Fibroblast of skin of back (primary cell): ENCODE results near the gene USP3.

Experiments
- DNase-seq: peaks from one replicate; pipeline ENCODE4 v3.0.0-alpha.2; 2013

USP3 gene

DNA sequence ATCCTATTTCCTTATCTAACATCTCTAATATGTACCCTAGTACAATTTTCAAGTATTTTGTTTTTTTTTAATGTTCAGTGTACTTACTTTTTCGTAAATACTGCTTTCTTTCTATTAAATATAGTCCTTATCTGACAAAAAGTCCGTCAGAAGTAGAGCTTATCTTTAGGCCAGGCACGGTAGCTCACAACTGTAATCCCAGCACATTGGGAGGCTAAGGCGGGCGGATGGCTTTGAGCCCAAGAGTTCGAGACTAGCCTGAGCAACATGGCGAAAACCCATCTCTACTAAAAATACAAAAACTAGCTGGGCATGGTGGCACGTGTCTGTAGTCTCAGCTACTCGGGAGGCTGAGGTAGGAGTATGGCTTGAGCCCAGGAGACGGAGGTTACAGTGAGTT lies 41.1 kb downstream of the USP3 start:
- no peak for DNase-seq

DNA sequence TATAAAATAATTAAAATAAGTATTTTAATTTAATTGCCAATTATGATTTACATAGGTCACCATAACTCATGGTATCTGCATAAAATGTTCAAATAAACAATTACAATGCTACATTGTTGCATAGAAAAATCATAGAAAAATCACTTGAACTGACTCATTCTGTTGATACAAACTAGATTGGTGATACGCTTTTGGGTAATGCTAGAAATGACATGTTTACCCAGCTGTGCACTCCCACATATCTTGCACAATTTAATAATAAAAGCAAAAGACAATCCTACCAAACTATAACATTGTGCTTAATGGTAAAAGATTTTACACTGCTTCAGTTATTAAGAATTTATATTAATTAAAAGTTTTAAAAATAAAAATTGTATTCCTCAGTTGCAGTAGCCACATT lies 47.0 kb downstream of the USP3 start:
- DNase-seq = peak; percentile 53

DNA sequence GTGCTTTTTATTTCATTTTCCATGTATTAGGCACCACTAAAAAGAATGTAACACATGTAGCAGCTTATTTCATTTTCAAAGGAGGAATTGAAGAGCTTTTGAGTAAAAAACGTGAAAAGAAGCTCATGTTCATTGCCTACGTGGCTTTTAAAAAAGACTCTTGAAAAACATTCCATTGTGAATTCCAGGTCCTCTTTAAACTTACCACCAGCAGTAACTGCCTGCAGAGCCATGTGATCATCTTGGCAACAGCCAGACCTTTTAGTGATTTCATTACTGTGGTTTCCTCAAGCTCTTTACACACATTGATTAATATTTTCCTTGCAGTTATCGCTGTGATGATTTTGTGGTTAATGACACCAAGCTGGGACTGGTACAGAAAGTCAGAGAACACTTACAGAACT lies 49.0 kb downstream of the USP3 start:
- DNase-seq = peak; percentile 95

DNA sequence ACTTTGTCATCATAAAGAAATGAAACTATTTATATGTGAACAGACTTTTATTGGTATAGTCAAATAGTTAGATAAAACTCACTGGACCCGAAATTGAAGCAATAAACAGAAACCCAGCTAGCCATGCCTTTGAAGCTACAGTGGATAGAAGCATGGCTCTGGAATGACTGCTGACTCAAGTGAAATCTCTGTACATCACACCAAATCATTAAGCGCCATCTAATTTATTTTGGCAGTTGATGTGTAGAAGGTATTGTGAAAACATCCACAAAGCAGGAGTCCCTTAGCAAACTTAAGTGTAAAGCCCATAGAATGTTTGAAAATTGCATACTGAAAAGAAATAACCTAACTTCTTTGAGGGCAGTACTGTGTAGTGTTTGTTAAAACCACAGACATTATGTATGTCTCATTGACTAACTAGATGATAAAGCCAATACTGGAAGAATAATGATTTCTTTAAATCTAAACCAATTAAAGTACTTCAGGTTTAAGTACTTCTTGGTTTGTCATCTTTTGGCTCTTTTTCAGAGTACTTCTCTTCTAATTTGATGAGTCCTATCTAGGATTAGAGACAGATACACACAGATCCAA lies 50.0 kb downstream of the USP3 start:
- no peak for DNase-seq

DNA sequence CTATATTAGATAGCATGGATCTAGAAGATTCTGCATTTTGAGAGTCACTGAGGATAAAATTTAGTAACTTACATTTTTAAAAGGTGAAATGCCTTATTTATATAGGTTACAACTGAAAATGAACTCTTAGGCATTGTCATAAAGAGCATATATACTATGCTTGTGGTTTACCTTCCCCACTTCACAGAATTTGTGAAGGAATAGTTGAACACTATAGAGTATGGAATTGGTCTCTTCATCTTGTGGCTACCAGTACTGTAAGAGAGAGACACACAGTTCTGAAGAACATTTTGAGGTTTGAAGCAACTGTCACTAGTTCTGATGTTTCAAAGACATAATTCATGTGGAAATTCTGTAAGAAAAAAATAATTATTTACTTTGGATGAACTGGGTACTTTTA lies 51.1 kb downstream of the USP3 start:
- DNase-seq = no peak

DNA sequence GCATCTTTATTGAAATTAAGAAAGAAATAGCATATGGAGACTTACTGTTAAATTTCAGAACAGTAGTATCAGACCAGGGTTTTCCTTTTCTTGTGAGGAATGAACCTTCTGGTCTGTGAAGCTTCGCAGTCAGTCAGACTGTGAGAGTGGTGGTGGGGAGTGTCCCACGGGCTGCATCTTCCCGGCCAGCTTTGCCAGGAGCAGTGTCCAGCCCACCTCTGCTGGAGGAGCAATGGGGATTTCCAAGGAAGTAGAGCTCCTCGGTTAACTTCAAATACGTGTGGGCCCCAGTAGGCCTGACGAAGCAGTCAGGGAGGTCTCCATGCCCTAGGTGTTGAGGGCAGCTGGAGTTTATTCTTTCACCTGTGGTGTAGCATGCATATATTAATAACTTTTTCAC lies 51.9 kb downstream of the USP3 start:
- no peak for DNase-seq

DNA sequence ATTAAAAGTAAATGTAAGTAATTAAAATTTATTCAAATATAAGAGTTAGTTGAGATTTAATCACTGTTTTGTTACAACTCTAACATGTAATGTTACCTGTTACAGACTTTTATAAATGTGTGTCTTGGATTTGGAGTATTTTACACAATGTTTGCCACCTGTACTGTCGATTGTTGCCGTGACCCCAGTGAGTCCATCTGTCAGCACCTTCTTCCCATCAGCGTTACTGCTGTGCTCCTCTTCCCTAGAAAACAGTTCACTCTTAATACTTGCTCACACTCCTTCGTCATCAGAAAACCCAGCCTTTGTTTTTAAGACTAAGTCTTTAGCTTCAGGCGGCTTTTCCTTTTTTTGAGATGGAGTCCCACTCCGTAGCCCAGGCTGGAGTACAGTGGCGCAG lies 52.3 kb downstream of the USP3 start:
- no peak for DNase-seq

DNA sequence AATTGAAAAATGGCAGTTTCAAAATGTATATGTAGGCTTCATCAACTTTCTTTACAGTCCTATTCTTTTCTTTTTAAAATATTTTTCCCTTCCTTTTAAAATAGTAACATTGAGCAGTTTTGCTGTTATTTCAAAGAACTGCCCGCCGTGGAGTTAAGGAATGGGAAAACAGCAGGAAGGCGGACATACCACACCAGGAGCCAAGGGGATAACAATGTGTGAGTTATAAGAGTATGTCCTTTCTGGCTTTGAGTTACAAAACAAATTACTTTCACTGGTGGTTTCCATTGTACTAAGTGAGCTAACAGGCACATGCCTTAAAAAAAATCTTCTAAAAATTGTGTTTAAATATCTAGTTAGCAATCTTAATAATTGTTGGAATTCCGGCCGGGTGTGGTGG lies 55.4 kb downstream of the USP3 start:
- DNase-seq = peak; percentile 9

DNA sequence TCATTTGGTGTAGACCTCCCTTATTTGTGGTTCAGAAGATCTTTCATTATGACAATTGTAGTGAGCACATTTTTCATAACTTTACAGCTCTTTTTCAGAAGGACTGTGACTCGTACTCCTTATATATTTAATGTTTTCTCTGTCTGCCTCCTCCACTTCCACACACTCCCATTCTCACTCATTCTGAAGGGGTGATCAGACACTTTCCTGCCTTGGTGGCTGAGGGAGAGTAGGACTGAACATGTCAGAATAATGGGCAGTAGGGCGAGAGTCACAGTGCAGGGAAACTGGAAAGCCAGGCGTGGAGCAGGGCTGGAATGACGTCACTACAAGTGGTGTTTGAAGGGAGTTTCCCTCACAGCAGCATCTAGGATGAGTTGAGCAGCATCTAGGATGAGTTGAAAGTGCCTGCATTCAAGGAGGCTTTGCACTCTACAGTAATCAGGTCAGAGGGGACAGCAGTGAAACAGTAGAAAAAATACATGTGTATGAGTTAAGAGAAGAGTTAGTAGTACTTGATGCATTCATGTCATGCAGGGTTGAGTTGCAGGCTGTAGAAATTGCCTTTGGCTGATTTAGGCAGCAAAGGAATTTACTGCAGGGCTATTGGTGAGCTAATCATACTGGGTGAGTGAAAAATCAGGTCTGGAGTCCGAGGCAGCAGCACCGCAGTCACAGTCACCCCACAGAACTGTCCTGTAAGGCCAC lies 56.5 kb downstream of the USP3 start:
- peak; percentile 46 for DNase-seq

DNA sequence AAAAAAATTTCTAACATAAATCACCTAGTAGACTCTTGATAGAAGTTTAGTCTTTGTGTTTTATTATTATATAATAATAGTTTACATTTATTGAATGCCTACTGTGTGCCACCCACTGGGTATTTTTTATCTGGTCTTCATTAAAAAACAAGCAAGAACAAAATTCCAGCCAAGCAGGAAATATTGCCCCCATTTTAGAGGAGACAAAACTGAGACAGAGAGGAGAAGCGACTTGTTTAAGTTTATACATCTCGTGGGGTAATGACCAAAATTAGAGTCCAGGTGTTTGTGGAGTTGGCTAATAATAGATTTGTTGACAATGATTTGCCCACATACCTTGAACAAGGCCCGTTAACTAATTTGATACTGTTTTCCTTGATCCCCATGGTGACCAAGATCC lies 59.7 kb downstream of the USP3 start:
- DNase-seq = no peak

DNA sequence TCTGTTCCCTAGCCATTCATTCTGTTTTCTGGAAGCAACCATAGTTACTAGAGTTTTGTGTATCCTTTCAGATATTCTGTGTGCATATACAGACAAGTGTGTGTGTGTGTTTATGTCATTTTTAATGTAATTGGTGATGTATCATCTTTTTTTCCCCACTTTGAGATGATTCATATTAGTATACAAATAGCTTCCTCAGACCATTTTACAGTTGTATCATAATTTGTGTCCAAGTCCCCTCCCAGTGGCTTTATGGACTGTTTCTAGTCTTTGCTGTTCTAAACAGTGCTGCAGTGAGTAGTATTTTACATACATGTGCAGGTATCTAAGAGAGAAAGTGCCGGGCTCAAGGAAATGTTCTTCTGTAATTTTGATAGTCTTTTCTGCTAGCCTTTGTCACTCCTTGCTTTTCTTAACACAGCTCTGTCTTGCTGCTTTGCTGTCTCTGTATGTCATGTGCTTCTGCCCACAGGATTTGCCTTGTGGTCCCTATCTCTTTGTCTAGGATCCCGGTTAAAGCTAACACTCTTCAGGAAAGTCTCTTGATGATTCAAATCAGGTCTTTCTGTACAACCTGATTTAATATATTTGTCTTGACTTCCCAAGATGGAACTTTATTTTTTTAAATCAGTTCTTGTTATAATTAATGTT lies 61.3 kb downstream of the USP3 start:
- DNase-seq = no peak

DNA sequence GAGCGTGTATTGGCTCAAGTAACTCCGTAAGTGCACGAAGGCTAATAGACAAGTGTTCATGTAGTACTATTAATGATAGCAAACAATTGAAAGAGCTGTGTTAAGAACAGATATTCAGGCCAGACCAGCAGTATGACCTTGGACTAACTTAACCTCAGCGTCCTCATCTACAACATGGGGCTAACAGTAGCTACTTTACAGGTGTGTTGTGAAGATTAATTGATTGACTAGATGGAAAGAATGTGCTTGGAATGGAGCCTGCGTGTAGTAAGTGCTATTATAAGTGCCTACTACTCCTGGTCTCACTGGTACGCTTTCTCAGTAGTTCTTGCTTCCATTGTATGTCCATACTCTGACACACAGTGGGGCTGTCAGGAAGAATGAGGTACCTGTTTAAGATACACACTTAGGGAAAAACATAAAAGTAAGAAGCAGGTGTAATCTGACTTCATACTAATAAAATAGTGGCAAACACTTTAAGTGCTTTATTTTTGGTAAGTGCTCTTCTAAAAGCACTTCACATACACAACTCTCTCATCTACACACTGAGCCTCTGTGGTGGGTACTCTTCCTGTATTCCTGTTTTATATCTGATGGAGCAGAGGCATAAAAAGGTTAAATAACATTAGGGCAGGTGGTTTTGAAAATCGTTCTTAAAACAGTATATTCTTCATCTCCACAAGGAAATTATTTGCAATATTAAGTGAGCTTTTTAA lies 68.5 kb downstream of the USP3 start:
- DNase-seq = no peak

DNA sequence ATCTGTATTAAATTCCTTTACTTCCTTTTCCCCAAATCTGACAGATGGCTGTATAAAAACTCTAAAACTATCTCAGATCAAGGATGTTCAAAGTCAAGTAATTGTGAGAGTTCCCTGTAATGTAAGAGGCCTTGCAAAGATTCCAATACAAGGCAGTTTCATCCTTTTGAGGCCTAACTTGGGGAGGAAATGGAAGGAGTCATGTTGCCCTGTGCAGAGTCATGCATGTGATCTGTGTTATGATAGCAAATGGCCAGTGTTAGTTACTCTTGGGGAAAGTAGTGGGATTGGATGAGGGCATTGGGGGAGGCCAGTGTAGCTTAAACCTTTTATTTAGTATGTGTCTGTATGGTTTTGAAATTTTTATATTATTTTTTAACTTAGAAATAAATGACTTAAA lies 69.1 kb downstream of the USP3 start:
- peak; percentile 11 for DNase-seq

DNA sequence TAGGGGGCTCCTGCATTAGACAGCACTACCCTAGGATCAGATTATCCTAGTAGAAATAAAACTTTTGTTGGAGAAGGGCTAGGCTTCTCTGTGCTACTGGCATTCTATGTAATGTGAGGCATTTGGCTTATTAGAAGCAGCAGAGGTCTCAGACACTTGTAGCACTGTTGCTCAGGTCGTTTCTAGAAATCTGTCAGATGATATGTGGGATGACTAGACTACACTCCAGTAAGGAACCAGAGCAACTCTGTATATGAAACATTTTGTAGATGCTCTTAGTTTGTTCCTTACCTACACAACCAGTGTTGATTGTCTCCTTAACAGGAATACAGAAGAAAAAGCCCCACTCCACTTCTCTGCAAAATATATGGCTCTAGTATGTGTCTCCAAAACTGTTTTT lies 70.9 kb downstream of the USP3 start:
- DNase-seq = no peak

DNA sequence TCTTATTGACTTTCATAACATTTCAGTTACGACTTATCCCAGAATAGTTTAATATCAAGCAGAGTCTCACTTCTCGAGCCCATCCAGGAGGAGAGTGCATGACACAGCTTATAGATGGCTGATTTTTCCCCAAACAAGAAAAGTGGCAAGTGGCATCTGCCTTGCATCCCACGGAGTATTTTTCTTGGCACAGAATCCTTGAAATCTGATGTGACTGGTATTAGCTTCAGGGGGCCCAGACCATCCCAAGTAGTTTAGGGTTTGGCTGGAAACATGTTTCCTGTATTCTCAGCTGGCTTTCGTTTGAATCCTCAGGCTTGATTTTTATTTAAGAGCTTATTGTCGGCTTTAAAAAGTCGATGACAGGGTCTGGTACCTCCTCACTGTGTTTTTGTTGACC lies 72.0 kb downstream of the USP3 start:
- peak; percentile 56 for DNase-seq

DNA sequence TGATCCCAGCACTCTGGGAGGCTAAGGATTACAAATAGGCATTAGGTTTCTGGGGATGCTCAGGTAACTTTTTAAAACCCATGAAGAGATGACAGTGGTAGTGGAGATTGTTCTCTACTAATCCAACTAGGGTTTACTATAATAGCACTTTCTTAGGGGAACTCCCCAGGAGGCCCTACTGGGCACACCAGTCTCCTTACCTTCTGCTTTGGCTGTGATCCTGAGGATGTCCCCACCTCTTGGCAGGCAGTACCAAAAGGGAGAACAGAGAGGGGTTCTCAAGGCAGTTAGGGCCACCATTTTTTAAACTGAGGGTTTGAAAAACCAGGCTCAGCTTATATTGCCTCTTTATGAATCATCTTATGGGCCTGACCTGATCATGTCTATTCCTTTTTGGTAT lies 77.8 kb downstream of the USP3 start:
- no peak for DNase-seq

DNA sequence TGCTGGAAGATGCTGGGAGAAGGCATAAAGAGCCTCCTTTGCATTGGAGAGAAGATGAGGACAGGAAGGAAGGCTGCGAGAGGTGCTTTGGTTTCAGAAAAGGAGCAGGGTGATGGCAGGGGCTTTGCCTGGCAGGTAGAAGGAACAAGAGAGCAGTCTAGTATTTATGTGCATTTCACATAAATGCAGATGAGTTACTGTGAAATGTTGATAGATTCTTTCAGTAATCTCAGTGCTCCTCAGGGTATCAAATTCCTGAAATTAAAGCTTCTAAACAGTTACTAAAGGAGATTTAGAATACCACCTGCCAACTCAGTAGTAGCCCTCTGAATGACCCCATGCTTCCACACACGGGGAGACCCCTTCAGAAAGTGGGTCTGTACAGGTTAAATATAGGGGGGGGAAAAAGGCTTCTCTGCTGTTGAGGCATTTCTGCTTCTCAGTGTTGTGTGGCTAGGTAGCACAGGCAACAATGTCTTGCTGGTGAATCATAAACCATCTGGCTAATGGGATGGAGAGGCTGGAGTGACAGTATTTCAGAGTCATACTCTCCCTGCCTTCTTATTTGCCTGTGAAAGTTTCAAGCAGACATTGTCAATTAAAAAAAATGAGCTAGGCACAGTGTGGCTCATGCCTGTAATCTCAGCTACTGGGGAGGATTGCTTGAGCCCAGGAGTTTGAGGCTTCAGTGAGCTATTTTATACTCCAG lies 78.5 kb downstream of the USP3 start:
- DNase-seq = peak; percentile 77

DNA sequence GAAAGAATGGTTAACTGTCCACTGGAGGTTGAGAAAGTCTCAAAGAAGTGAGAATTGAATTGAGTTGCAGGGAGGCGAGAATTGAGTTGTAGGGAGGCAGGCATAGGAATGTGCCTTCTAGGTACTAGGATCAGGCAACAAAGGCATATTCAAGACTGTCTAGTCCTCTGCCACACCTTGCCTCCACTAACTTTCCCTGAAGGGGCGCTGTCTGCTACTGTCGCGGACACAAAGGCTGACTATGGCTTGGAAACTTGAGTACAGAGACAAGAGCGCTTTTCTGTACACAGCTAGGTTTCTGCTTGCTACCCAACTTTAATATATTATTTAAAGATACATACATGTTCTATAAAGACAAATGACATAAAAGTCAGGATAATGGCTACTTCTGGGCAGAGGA lies 82.4 kb downstream of the USP3 start:
- no peak for DNase-seq

DNA sequence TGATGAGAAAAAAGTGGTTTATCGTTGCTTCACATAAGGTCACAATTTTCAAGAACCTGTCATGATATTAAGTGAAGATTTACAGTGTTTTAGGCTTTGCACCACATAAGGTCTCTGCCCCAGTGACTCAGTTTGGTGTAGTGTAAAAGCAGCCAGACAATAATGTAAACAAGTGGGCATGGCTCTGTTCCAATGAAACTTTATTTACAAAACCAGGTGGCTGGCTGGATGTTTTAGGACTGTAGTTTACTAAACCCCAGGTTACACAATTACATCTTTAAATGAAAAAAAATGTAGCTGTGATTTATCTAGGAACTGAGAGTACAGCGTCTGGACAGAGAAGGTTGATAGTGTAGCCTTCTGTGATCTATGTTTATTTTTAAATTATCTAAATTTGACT lies 83.1 kb downstream of the USP3 start:
- DNase-seq = no peak

DNA sequence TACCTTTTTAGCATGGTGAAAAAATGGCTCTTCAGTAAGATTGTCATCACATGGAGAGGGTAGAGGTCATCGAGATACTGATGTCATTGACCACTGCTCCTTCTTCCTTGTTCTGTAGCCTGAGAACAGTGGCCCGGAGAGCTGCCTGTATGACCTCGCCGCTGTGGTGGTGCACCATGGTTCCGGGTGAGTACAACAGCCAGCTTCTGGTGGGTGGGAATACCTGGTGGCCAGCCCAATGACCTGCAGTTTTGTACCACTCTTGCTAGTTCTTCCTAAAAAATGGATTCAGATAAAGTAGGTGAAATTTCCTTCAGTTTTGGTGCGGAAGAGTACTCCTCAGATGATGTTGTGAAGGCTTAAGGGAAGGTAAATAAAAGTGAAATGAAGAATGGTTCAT lies 84.4 kb downstream of the USP3 start:
- DNase-seq = no peak

DNA sequence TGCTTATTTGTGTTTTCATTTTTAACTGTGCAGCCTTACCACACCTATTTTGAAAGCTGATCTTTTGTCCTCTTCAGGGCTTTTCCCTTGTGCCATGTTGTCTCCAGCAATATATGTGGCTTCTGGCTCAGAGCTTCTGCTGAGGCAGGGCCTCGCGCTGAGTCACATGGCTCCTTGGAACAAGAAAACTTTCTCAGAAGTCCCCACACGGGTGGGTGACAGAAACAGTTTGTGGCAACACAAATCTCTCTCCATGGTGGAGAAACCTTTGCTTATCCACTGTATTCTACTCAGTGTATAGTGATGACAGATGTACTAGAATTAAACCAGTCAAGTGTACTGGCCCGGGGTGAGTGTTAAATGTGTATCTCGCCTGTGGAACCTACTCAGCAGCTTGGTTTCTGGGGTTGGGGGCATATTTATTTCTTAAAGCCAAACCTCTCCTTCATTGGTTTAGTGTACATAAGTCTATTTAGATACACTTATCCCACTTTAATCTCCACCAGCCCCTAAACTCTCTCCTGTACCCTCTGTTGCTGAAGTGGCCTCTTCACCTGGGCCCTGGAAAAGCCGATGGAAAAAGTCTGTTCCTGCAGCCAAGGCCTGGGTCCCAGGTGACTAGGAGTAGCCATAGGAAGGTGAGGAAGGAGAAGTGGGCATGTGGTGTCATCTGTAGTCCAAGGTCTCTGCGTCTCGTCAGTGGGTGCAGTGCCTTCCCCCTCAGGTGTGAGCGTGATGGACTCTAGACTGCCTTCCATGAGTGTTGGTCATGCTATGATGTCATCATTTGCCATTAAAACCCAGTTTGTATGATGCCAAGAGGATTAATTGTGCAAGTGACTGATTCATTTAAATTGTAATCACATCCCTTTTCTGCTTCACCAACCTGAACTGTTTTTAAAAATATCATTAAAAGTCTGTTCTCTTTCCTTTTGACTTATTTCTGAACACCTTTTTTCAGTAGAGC lies 89.6 kb downstream of the USP3 start:
- DNase-seq = no peak

DNA sequence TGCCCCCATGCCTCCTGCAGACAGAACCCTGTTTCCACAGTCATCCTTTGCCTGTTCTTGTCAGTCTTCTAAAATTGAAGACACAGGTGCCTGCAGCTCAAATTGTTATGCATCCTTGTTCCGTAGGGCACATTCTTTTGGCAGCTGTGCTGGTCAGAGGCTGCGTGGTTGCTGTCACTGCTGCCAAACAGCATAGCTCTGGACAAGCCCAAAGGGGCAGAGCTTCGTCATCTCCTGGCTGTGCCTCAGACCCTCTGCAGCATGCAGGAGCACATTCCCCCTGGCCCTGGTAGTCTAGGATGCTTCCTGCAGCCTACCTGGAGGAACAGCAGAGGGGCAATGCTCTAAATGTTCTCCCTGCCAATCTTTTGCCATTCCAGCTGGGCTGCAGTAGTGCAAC lies 90.7 kb downstream of the USP3 start:
- no peak for DNase-seq
